Activated T-cell treated with anti-CD3 and anti-CD28 coated beads, Interleukin-2, amount 50 U/mL, for 1 hour (primary cell): ENCODE measurements around the gene GEMIN4.
"Not testable (repeated sequence)": the region's sequence is repeated elsewhere in the genome, so short reads cannot be mapped to it uniquely, and the experiment has no call there.

ENCODE experiments used
- DNase-seq: peaks from one replicate; pipeline ENCODE4 v3.0.0-alpha.2; 2020

Gene GEMIN4

GRCh38 chr17:752002-752619 lies at the start of gene GEMIN4:
Gene GEMIN4, minus strand, starts transcription at chr17:752264. Its CDS starts 122 bp downstream, at chr17:752142.
- DNase-seq: peak; percentile 100

DNA sequence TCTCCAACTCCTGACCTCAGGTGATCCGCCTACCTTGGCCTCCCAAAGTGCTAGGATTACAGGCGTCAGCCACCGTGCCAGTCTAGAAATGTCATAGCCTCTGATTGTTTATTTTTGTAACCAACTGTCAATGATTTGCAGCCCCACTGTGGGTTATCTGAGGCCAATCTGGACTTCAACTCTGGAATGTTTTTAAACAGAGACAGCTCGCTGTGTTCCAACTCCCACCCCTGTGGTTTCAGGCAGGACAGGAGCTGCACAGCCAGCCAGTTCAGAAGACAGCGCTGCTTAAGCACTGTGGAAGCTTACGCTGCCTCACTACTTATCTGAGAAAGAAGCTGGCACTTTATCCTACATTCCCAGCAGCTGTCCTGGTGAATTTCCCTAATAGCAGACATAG lies 49.6 kb upstream of the GEMIN4 start:
- no peak for DNase-seq

- DNase-seq: no peak
Measured at GRCh38 chr17:800446-801242, 48.6 kb upstream of the GEMIN4 start.

GRCh38 chr17:799261-799660 lies 47.2 kb upstream of the GEMIN4 start:
- DNase-seq: no peak

- DNase-seq: no peak
Measured at GRCh38 chr17:798246-798645, 46.2 kb upstream of the GEMIN4 start.

- no peak for DNase-seq
Measured at GRCh38 chr17:797236-797840, 45.3 kb upstream of the GEMIN4 start.

DNA sequence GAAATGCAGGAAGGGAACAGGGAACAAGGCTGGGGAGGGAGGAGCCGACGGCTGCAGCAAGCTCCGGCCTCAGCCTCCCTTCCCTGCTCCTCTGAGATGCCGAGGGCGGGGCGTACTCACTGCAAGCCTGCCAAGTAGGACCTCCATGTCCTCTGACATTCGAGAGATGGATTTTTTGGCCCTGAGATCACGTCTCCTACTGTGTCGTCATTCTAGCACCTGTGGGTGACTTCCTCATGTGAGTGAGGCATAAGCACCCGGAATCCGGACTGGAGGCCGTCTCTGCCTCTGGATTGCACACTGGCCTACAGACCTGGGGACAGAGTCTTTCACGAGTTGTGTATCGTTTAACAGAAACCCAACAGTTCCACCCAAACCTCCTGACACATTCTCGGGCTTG lies 44.5 kb upstream of the GEMIN4 start:
- no peak for DNase-seq

- no peak for DNase-seq
Measured at GRCh38 chr17:795721-796120, 43.7 kb upstream of the GEMIN4 start.

- no peak for DNase-seq
Measured at GRCh38 chr17:795276-795675, 43.2 kb upstream of the GEMIN4 start.

DNA sequence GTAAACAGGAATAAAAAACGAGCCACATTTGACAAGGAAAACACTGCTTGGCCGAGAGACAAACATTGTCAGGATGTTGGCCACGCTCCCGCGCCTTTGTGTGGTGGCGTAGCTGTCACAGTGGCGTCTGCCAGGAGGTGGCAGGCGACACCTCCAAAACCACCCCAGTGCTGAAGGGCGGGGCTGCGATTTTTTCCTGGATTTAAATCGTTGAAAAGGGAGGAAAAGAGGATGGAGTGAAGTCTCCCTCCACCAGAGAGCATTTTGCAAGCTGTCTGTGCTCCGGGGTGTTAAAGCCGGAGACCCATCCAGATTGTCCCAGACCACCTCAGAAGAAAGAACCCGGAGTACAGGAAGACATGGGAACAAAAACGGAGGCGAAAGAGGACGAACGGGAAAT lies 42.8 kb upstream of the GEMIN4 start:
- DNase-seq: peak; percentile 51

DNA sequence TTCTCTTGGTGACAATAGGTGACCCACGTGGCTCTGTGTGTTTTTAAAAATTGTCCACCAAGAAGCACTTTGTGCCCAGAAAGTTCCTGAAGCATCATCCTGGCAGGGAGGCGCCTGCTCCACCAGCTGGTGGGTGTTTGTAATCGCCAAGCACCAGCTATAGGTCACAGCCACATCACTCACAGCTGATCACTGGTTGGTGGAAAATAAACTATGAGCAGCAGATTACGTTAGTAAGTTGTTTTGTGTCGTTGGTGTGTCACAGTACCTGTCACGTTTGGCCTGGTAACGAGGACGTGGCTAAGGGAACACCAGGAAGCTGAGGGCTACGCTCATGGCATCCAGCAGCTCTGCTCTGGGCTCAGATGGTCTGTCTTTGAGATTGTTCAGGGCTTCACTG lies 40.2 kb upstream of the GEMIN4 start:
- DNase-seq: no peak

DNA sequence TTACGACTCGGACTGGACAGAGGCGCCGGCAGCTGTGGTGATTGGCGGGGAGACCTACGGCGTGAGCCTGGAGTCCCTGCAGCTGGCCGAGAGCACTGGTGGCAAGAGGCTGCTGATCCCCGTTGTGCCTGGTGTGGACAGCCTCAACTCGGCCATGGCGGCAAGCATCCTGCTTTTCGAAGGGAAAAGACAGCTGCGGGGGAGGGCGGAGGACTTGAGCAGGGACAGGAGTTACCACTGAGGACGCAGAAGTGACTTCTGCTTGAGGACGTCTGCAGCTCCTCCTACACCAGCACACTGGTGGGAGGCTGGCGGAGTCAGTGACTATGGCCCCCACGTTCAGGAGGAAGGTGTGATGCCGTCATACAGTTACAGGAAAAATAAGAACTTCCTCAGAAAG lies 39.8 kb upstream of the GEMIN4 start:
- DNase-seq: no peak

GRCh38 chr17:790874-791247 lies 38.8 kb upstream of the GEMIN4 start:
- DNase-seq: not testable (repeated sequence)

DNA sequence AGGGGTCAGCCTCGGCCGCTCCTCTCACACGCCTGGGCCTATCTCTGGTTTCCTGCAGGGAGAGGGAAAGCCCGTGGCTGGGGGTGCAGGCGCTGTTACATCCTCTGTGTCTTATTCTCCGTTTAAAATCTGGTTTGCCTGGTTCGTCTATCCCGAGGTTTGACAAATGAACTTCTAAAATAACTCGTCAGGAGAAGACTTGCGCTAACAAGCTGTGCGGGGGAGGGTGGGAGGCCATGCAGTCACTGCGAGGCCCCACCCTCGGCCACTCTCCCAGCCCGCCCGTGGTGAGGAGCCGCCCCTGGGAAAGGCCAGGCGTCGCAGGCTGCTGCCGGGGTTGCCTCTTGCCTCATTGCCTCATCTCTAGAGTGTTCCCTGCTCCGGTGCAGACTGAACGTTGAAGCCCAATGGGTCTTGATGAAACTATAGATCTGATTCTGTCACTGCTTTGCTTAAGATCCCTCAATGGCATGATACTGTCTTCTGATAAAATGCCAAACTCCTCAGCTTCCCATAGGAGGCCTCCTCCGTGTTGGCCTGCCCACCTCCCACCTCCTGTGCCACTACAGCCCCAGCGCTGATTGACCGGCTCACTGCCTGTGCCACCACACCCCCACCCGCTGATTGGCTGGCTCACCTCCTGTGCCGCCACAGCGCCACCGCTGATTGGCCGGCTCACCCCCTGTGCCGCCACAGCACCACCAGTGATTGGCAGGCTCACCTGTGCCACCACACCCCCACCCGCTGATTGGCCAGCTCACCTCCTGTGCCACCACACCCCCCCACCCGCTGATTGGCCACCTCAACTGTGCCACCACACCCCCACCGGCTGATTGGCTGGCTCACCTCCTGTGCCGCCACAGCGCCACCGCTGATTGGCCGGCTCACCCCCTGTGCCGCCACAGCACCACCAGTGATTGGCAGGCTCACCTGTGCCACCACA lies 38.1 kb upstream of the GEMIN4 start:
- not testable (repeated sequence) for DNase-seq

DNA sequence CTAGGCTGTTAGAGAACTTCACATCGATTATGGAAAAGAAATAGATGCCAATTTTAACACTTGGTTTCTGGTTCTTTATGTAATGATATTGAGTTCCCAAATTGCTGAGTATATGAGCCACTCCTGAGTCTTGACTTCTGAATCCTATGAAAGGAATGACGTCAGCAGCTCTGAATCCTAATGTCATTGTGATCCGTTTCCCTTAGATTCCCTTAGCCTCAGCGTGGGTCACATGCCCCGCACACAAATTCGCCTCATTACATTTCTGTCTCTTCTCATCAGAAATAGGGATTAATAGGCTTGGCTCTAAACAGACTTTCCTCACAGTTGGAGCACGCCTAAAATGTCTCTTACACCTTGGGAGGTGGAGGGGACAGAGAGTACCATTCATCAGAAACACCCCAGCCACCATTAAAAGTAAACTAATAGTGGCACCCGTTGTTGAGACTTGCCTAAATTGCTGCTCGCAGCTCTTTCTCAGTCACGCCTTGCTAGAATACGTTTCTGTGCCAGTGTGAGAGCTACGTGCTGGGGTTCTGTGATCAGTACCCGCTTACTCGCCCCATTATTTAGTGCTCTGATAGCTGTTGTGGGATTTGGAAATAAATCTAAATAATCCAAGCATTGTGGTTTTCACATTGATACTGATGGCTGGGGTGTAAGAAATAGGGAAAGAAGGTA lies 37.2 kb upstream of the GEMIN4 start:
- no peak for DNase-seq

GRCh38 chr17:788551-788950 lies 36.5 kb upstream of the GEMIN4 start:
- DNase-seq: no peak

- DNase-seq: no peak
Measured at GRCh38 chr17:787641-788221, 35.7 kb upstream of the GEMIN4 start.

DNA sequence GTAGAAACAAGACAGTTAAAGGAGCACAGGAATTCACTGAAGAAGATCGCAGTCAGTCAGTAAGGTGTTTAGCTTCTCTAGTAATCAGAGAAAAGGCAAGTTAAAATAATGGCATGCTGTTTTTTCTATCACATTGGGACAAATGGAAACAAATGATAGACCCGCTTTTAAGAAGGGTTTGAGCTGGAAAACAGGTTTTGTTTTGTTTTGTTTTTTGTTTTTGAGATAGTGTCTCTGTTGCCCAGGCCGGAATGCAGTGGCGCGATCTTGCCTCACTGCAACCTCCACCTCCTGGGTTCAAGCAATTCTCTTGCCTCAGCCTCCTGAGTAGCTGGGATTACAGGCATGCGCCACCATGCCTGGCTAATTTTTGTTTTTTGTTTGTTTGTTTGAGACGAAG lies 33.8 kb upstream of the GEMIN4 start:
- not testable (repeated sequence) for DNase-seq

GRCh38 chr17:784143-784542 lies 32.1 kb upstream of the GEMIN4 start:
- no peak for DNase-seq

DNA sequence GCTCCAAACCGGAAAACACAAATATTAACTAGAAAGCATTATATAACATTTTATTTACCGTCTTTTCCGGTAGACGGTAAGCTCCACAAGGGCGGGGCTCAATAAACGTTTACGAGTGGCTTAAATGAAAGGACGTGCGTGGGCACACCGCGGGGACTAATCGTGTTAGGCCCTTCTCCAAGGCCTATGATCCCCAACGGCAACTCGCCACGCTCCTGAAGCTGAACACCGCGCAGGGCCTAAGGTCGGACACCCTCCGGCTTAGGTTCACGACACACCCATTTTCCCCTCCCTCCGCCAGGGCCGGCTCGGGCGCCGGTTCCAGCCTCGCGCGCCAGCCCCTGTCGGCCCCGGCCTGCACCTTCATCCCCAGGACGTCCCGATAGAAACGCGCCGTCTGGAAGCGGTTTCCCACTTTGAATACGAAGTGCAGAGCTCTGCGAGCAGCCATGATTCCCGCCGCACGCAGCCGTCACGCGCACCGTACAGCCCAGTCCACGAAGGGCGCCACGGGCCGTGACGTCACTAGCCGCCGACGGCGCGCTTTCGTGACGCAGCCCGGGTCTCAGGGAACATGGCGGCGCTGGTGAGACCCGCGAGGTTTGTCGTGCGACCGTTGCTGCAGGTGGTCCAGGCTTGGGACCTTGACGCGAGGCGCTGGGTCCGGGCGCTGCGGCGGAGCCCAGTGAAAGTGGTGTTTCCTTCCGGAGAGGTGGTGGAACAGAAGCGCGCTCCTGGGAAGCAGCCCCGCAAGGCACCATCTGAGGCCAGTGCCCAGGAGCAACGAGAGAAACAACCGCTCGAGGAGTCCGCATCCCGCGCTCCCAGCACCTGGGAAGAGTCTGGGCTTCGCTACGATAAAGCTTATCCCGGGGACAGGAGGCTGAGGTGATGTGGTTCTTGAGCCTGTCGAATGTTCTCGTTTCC lies 30.0 kb upstream of the GEMIN4 start, which contains the start of the genes GLOD4 and MRM3:
Gene GLOD4 (minus strand): TSS at position 476 of the 927 bp plus-strand sequence. CDS start 25 bp downstream, at position 451.
Gene MRM3 (plus strand): TSS at position 549 of the 927 bp plus-strand sequence. CDS start 26 bp downstream, at position 575.
- DNase-seq: peak; percentile 99

DNA sequence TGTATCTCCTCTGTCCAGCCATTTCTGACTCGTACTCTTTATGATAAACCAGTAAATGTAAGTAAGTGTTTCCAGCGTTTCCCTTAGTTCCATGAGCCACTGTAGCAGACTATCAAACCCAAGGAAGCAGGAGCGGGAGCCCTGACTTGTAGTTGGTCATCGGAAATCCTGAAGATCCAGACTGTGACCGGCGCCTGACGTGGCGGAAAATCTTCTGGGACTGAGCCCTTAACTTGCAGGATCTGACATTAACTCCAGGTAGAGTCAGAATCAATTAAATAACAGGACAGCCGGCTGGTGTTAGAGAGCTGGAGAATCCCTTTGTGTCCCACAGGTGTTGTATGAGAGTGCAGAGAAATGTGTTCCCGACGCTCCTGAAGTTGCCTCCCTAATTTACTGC lies 26.0 kb upstream of the GEMIN4 start:
- no peak for DNase-seq
